H9 (cell line): ENCODE measurements around the gene SLC25A15. TPM values are rescaled to one million over a fixed set of nuclear protein-coding genes. Genes with fewer than 3 reads are reported as not detected.

Experiments used
- DNase-seq: peaks from one replicate; pipeline ENCODE4 v3.0.0-alpha.2; 2017
- H2AFZ ChIP-seq: one replicate; pipeline ENCODE4 v1.6.1; 2013; ENCODE audit warnings: mild to moderate bottlenecking, low read length, control low read depth, moderate library complexity
- H2AK5ac ChIP-seq: 2 replicates; pipeline ENCODE4 v1.6.1; 2013; ENCODE audit warnings: low read length, control low read depth, mixed read lengths; ENCODE audit not compliant: insufficient read length
- H2BK120ac ChIP-seq: one replicate; pipeline ENCODE4 v1.6.1; 2013; ENCODE audit warnings: low read depth, mild to moderate bottlenecking, low read length, control low read depth, inconsistent platforms; ENCODE audit not compliant: poor library complexity, severe bottlenecking
- H2BK12ac ChIP-seq: 2 replicates; pipeline ENCODE4 v1.6.1; 2013; ENCODE audit warnings: low read length, control low read depth, mixed read lengths, low read depth; ENCODE audit not compliant: insufficient read length
- H2BK15ac ChIP-seq: 2 replicates; pipeline ENCODE4 v1.6.1; 2013; ENCODE audit warnings: low read depth, low read length, control low read depth
- H2BK20ac ChIP-seq: one replicate; pipeline ENCODE4 v1.6.1; 2013; ENCODE audit warnings: low read depth, mild to moderate bottlenecking, low read length, control low read depth, inconsistent platforms; ENCODE audit not compliant: poor library complexity, severe bottlenecking
- H2BK5ac ChIP-seq: 2 replicates; pipeline ENCODE4 v1.6.1; 2013; ENCODE audit warnings: low read length, control low read depth, mixed read lengths; ENCODE audit not compliant: insufficient read length
- H3K14ac ChIP-seq: 2 replicates; pipeline ENCODE4 v1.6.1; 2013; ENCODE audit warnings: low read length, control low read depth; ENCODE audit not compliant: insufficient read depth
- H3K18ac ChIP-seq: 2 replicates; pipeline ENCODE4 v1.6.1; 2013; ENCODE audit warnings: low read depth, mild to moderate bottlenecking, mixed read lengths, low read length, control low read depth; ENCODE audit not compliant: insufficient read length
- H3K23ac ChIP-seq: 2 replicates; pipeline ENCODE4 v1.6.1; 2013; ENCODE audit warnings: low read length, control low read depth, mixed read lengths, low read depth; ENCODE audit not compliant: insufficient read length
- H3K23me2 ChIP-seq: 2 replicates; pipeline ENCODE4 v1.6.1; 2013; ENCODE audit warnings: low read depth, mild to moderate bottlenecking, mixed read lengths, low read length, control low read depth; ENCODE audit not compliant: insufficient read length, poor library complexity, severe bottlenecking
- H3K27ac ChIP-seq: 2 replicates; pipeline ENCODE4 v1.5.1; 2013; ENCODE audit warnings: low read length, control low read depth, mixed read lengths, low read depth; ENCODE audit not compliant: insufficient read length
- H3K27me3 ChIP-seq: 2 replicates; pipeline ENCODE4 v1.6.1; 2013; ENCODE audit warnings: low read length, control low read depth, inconsistent platforms; ENCODE audit not compliant: insufficient read depth
- H3K4ac ChIP-seq: 2 replicates; pipeline ENCODE4 v1.6.1; 2013; ENCODE audit warnings: low read depth, mild to moderate bottlenecking, control low read depth, inconsistent platforms, low read length, moderate library complexity
- H3K4me1 ChIP-seq: 2 replicates; pipeline ENCODE4 v1.6.1; 2013; ENCODE audit warnings: low read length, control low read depth, inconsistent platforms; ENCODE audit not compliant: insufficient read depth
- H3K4me2 ChIP-seq: 2 replicates; pipeline ENCODE4 v1.6.1; 2013; ENCODE audit warnings: low read length, control low read depth, mixed read lengths; ENCODE audit not compliant: insufficient read length, insufficient read depth
- H3K56ac ChIP-seq: 2 replicates; pipeline ENCODE4 v1.6.1; 2013; ENCODE audit warnings: low read depth, mild to moderate bottlenecking, mixed read lengths, low read length, control low read depth; ENCODE audit not compliant: insufficient read length
- H3K79me1 ChIP-seq: 2 replicates; pipeline ENCODE4 v1.6.1; 2013; ENCODE audit warnings: low read depth, mild to moderate bottlenecking, moderate library complexity, low read length, control low read depth, inconsistent platforms; ENCODE audit not compliant: insufficient read depth, poor library complexity, severe bottlenecking
- H3K79me2 ChIP-seq: 2 replicates; pipeline ENCODE4 v1.6.1; 2013; ENCODE audit warnings: low read length, control low read depth, inconsistent platforms; ENCODE audit not compliant: insufficient read depth
- H3K9ac ChIP-seq: 2 replicates; pipeline ENCODE4 v1.6.1; 2013; ENCODE audit warnings: low read length, control low read depth, mixed read lengths; ENCODE audit not compliant: insufficient read length; ENCODE audit errors: extremely low read depth
- H3K9me3 ChIP-seq: one replicate; pipeline ENCODE4 v1.6.1; 2013; ENCODE audit warnings: low read depth, low read length, inconsistent platforms; ENCODE audit not compliant: control insufficient read depth
- H3T11ph ChIP-seq: one replicate; pipeline ENCODE4 v1.6.1; 2013; ENCODE audit warnings: mild to moderate bottlenecking, low read length, control low read depth, inconsistent platforms
- H4K20me1 ChIP-seq: one replicate; pipeline ENCODE4 v1.6.1; 2013; ENCODE audit not compliant: control insufficient read depth, insufficient read length, insufficient read depth
- H4K5ac ChIP-seq: 2 replicates; pipeline ENCODE4 v1.6.1; 2013; ENCODE audit warnings: low read depth, mild to moderate bottlenecking, mixed read lengths, low read length, control low read depth; ENCODE audit not compliant: insufficient read length
- H4K8ac ChIP-seq: replicated peaks from 2 replicates; pipeline ENCODE4 v1.6.1; 2013; ENCODE audit warnings: low read length, control low read depth, mixed read lengths, low read depth; ENCODE audit not compliant: insufficient read length
- H4K91ac ChIP-seq: 2 replicates; pipeline ENCODE4 v1.6.1; 2013; ENCODE audit warnings: low read depth, mild to moderate bottlenecking, moderate library complexity, mixed read lengths, low read length, control low read depth; ENCODE audit not compliant: insufficient read length
- H3K27ac Mint-ChIP-seq, 3 experiments: 2 replicates in 2 of 3; 3 replicates in 1 of 3; pipeline ENCODE4 v1.8.0; 2020 to 2021; ENCODE audit warnings: mixed read lengths in 3 of 3, mild to moderate bottlenecking in 1 of 3, moderate library complexity in 1 of 3
- H3K27me3 Mint-ChIP-seq: 2 replicates; pipeline ENCODE4 v1.8.0; 2021; ENCODE audit warnings: low read depth, mild to moderate bottlenecking, moderate library complexity, mixed read lengths
- H3K36me3 Mint-ChIP-seq, 3 experiments: 2 replicates in 2 of 3; 3 replicates in 1 of 3; pipeline ENCODE4 v1.8.0; 2020 to 2021; ENCODE audit warnings: low read depth in 3 of 3, mixed read lengths in 3 of 3; ENCODE audit not compliant: insufficient read depth in 1 of 3
- H3K4me1 Mint-ChIP-seq, 2 experiments: 2 replicates each; pipeline ENCODE4 v1.8.0; 2020; ENCODE audit warnings: mixed read lengths in 2 of 2
- H3K4me3 Mint-ChIP-seq, 2 experiments: 2 replicates in 1 of 2; 3 replicates in 1 of 2; pipeline ENCODE4 v1.8.0; 2020 to 2021; ENCODE audit warnings: mild to moderate bottlenecking in 2 of 2, mixed read lengths in 2 of 2, moderate library complexity in 1 of 2
- H3K9me3 Mint-ChIP-seq, 2 experiments: 2 replicates in 1 of 2; 3 replicates in 1 of 2; pipeline ENCODE4 v1.8.0; 2020; ENCODE audit warnings: mild to moderate bottlenecking in 2 of 2, mixed read lengths in 2 of 2, moderate library complexity in 1 of 2
- CTCF ChIP-seq: fragments of 200-600 bp; sonication (generic); conservative IDR thresholded peaks from 3 replicates; pipeline ENCODE4 v1.8.0; 2021; ENCODE audit warnings: antibody characterized with exemption, mild to moderate bottlenecking
- WGBS: extraction: QIAGEN DNeasy Blood & Tissue Kit; methylation state at CpG from one replicate; pipeline ENCODE4 v1.1.7; 2013; ENCODE audit warnings: missing lambda C conversion rate, low lambda C conversion rate, mixed read lengths; ENCODE audit not compliant: insufficient read length; ENCODE audit errors: extremely low coverage; 5-methylcytosine and 5-hydroxymethylcytosine counted together
- total RNA-seq: library from RNA; stranded (reverse); gene quantifications from 2 replicates; pipeline ENCODE4 v1.2.1, GENCODE V29; 2021

The SLC25A15 gene
- total RNA-seq, 1 experiment from 2014 or later = 21.1 TPM

- DNase-seq = no peak
- H3K14ac ChIP-seq = no peak overlapping the region
- Mint-ChIP-seq H3K4me1 (peaks cover 10 to 13% of the 10 kb centered on the region in 2 experiments; a peak in 3 of 4 replicates), H3K4me3 (peak overlapping the region; percentile 79 to 85), H3K27ac (no peak overlapping the region; a peak in 1 of 7 replicates), H3K9me3 (no peaks in the 10 kb centered on the region), H3K36me3 (peaks cover 0 to 15% (median 11%) of the 10 kb centered on the region in 3 experiments; a peak in 5 of 7 replicates), H3K27me3 (no peaks in the 10 kb centered on the region)
- no peak overlapping the region for H2AFZ ChIP-seq
- H2BK5ac ChIP-seq = no peak overlapping the region
- no peak overlapping the region for H2BK15ac ChIP-seq
- no peak overlapping the region for H4K5ac ChIP-seq
- no peak overlapping the region for H2BK20ac ChIP-seq
- H2BK120ac ChIP-seq = no peak overlapping the region
- no peak for TF ChIP-seq CTCF
- no peaks in the 10 kb centered on the region for H3K79me1 ChIP-seq
- no peak overlapping the region for H2AK5ac ChIP-seq
- no peaks in the 10 kb centered on the region for H3K23me2 ChIP-seq
- no peak overlapping the region for H3K9ac ChIP-seq
- H3K4me2 ChIP-seq = peak overlapping the region; percentile 66
- H3K23ac ChIP-seq = no peak overlapping the region
- 0 out of 2 replicates have a peak, but pooled peaks cover 1% of the 10 kb centered on the region for H3K79me2 ChIP-seq
- H3K27me3 ChIP-seq = no peaks in the 10 kb centered on the region
- no peaks in the 10 kb centered on the region for H3K4me1 ChIP-seq
- H2BK12ac ChIP-seq = no peak overlapping the region
- H3K9me3 ChIP-seq = no peaks in the 10 kb centered on the region
- H4K8ac ChIP-seq = no peak overlapping the region
- no peak overlapping the region for H3K4ac ChIP-seq
- no peak overlapping the region for H3T11ph ChIP-seq
- no peak overlapping the region for H4K91ac ChIP-seq
- no peak overlapping the region for H3K56ac ChIP-seq
- no peak overlapping the region for H3K18ac ChIP-seq
- WGBS = no CpG with 5 or more reads among the region's 9 CpGs
- H4K20me1 ChIP-seq = no peaks in the 10 kb centered on the region
- H3K27ac ChIP-seq = no peak overlapping the region
These were observed 774 bp downstream of the SLC25A15 start for GRCh38 chr13:40790154-40790616.
